ENCODE measurements around the gene TOR1B.

DNA sequence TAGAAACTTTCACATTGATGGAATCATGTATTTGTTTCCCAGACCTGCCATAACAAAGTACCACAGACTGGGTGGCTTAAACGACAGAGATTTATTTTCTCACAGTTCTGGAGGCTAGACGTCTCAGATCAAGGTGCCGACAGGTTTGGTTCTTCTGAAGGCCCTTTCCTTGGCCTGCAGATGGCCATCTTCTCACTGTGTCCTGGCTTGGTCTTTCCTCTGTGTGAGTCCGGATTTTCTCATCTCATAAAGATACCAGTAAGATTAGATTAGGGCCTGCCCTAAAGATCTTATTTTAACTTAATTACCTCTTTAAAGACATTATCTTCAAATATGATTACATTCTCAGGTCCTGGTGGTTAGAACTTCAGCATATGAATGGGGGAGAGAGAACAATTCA, 38.1 kb downstream of the TOR1B start:
- TF ChIP-seq, protein P1, sequence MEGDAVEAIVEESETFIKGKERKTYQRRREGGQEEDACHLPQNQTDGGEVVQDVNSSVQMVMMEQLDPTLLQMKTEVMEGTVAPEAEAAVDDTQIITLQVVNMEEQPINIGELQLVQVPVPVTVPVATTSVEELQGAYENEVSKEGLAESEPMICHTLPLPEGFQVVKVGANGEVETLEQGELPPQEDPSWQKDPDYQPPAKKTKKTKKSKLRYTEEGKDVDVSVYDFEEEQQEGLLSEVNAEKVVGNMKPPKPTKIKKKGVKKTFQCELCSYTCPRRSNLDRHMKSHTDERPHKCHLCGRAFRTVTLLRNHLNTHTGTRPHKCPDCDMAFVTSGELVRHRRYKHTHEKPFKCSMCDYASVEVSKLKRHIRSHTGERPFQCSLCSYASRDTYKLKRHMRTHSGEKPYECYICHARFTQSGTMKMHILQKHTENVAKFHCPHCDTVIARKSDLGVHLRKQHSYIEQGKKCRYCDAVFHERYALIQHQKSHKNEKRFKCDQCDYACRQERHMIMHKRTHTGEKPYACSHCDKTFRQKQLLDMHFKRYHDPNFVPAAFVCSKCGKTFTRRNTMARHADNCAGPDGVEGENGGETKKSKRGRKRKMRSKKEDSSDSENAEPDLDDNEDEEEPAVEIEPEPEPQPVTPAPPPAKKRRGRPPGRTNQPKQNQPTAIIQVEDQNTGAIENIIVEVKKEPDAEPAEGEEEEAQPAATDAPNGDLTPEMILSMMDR (IDR thresholded peaks at IDR 0.05), result no peak
- no peak for TF ChIP-seq POLR2A (IDR thresholded peaks at IDR 0.05)

All from lower leg skin (tissue), 3 donors.